Erythroblast (primary cell): Measurements from ENCODE around the gene LDLRAD4.

ENCODE experiments used
- GATA1 ChIP-seq: IDR thresholded peaks from 2 replicates; pipeline ENCODE4 v1.6.1; 2011; ENCODE audit warnings: low read depth, mild to moderate bottlenecking, control low read depth, low read length, moderate library complexity
- POLR2A ChIP-seq: IDR thresholded peaks from 2 replicates; pipeline ENCODE4 v1.6.1; 2011; ENCODE audit warnings: mild to moderate bottlenecking, low read length

GRCh38 chr18:13680612-13681011 is 462.1 kb downstream of the LDLRAD4 start:
- no peak for TF ChIP-seq POLR2A
- no peak for TF ChIP-seq GATA1
